HG03442 (cell line): Measurements from ENCODE around the gene COL20A1.
"Not testable (repeated sequence)": the region's sequence is repeated elsewhere in the genome, so short reads cannot be mapped to it uniquely, and the experiment has no call there.

Experiments
- ATAC-seq: cut with Tn5 transposase; IDR thresholded peaks from one replicate; pipeline ENCODE4 v1.9.1; 2021; ENCODE audit warnings: mild to moderate bottlenecking, moderate library complexity; ENCODE audit not compliant: unreplicated experiment

The COL20A1 gene

DNA sequence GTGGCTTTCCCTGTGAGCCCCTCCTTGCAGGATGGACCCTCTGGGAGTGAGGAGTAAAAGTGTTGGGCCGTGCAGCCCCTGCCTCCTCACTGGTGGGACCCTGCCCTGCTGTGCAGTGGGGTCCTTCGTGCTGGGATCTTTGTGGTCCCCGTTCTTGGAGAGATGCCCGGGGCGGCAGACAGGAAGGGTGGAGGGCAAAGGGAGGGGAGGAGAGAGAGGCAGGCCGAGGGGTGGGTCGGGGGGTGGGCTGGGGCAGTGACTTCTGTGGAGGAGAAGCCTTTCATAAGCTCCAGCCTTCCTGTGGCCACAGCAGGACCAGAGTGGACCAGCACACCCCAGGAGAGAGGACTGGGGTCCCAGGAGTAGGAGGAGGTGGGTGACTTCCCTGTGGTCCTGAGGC is at the start of gene COL20A1:
Gene COL20A1 (plus strand): TSS at position 283 of the 400 bp plus-strand sequence. CDS start 1,922 bp downstream, outside the sequence.
- no peak for ATAC-seq

DNA sequence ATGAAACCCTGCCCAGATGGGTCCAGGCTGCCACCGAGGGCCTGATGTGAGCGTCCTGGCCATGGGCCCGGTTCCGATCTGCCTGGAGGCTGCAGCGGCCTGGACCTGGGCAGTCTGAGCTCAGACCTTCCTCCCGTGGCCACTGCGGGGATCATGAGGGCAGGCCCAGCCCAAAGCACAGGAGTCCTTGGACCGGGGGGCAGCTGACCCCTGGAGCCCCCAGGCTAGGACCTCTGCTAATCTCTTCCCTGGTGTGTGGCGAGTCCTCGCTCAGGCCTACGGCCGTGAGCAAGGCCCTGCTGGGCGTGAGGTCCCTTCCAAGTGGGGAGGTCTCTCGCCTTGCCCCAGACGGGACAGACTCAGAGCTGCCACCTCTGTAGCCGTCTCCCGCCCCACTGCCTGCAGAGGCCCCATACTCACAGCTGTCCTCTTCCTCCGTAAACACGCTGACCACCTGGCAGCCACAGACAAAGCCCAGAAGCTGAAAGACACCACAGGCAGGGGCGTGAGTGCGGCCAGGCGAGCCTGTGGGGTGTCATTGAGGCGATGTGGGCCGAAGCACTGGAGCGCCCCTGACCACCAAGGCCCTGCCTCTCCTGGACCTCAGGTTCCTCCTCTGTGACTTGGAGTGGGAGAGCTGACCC is 49.3 kb upstream of the COL20A1 start:
- no peak for ATAC-seq

DNA sequence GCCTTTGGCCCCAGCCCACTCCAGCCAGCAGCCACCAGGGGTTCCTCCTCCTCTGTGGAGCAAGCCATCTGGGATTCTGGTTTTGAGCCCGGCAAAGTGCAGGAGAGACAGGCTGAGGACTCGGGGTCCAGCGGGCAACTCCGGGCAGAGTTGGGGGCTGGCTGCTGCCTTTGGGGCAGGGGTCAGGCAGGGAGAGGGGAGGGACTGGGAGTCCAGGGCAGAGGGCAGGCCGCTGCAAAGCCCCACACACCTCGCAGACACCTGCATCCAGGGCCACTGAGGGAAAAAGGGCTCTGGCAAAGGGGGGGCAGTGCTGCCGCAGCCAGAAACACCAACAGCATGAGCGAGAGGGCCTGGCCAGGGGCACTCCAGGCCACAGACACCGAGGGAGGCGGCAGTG is 48.5 kb upstream of the COL20A1 start:
- no peak for ATAC-seq

DNA sequence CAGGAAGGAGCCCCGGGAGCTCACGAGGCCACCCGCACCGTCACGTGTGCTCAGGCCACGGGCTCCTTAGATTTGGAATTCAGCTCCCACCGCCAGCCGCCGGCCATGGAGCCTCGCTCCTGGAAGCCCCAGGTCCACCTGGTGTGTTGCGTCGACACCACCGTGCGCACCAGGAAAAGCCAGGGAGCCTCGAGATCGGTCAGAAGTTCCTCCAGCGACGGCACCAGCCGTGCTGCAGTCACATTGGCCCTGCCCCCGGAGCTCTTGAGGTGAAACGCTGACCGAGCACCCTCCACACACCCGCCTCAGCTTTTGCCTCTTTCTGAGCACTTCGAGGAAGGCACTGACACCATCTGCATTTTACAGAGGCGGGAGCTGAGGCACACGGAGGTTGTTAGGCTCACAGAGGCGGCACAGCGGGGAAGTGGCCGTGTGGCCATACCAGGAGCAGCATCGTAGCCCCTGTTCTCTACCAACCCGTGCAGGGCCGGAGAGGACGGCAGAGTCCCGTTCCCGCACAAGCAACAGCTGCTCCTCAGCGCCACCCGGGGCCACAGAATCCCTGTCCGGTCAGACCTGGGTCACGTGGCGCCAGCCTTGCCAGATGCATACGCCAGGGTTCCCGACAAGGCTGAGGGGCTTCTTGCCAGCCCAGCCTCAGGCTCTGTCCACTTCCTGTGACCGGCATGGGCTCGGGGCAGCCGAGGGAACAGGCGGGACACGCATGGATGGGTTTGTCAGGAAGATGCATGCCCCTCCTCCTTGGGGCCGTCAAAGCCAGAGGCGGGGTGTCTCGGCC is 46.3 kb upstream of the COL20A1 start:
- ATAC-seq: no peak

DNA sequence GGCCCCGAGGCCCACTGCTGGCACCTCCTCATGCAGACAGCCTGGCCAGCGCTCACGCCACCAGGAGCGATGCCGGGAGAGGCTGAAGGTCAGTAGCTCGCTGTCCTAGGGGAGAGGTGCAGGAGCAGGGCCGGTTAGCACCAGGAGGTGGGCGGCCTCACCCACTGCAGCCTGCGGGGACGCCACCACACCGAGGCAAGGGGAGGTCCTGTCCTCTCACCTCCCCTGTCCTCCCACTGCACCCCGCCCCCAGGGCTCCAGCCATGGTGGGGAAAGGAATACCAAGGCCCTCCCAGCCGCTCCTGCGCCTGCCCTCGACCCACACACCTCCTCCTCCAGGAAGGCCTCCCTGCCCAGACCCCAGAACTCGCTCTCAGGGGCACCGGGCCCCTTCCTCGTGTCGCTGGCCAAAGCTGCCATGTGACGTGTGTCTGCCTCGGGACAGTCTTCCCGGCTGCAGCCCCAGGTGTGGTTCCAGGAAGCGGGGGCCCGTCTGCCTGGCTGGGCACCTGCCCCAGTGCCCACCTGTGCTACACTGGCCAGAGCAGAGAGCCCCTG is 45.2 kb upstream of the COL20A1 start:
- no peak for ATAC-seq

DNA sequence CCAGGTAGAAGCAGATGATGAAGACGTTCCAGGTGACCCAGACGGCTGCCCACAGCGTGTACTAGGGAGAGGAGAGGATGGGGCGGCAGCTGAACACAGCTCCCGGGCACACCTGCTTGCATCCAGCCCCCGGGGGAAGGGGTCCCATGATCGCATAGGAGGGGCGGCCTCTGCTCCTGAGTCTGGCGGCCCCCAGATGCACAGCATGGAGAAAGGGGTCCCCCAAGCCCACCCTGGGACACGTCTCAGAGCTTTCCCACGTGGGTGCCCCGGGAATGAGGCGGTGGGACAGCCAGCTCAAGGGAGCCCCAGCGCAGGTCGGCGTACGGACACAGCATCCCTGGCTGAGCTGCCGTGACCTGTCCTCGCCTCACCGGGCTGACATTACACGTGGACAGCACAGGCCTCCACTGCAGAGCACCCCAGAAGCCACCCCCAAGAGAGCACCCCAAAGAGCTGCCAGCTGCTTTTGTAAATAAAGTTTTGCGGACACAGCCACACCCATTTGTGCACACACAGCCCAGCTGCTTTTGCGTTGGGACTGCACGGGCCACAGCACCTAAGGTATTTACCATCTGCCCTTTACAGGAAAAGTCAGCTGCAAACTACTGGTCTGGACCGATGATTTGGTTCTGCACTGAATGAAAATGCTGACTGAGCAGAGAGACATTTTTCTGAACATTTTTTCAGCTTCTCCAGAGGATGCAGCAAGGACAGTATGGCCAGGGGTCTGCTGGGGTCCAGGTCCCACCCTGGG is 44.0 kb upstream of the COL20A1 start:
- ATAC-seq: no peak

DNA sequence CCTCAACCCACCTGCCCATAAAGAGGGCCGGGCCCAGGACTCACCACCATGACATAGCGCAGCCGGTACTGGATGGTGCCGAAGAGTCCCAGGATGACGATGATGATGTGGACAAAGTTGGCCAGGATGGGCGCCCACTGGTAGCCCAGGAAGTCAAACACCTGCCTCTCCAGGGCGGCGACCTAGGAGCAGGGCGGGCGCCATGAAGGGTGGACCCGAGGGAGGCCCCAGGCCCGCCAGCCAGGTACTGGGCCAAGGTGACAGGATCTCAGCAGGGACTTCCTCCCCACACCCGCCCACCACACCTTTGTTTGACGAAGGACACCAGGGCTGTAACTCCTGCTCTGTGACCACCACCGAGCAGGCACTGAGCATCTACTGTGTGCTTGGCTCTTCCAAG is 43.1 kb upstream of the COL20A1 start:
- ATAC-seq: no peak

DNA sequence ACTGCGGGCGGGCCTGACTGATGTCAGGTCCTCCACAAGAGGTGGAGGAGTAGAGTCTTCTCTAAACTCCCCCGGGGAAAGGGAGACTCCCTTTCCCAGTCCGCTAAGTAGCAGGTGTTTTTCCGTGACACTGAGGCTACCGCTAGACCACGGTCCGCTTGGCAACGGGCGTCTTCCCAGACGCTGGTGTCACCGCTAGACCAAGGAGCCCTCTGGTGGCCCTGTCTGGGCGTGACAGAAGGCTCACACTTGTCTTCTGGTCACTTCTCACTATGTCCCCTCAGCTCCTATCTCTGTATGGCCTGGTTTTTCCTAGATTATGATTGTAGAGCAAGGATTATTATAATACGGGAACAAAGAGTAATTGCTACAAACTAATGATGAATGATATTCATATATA is 41.6 kb upstream of the COL20A1 start:
- not testable (repeated sequence) for ATAC-seq

DNA sequence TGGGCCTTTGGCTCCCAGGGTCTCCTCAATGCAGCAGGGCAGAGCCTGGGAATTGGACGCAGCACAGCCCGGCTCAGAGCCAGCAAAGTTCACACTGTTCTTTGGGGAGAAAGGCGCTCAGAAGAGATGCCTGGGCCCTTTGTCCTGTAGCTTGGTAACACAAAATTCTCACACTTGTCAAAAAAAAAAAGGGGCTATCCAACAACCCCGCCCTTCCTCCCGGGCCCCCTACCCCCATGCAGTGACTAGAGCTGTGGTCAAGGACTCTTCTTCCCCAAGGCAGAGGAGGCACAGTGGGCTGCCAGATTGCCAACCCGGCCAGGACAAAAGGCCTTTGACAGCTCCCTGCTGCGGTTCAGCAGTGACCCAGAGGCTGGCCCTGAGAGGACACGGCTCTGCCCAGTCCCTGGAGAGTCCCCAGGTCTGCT is 40.7 kb upstream of the COL20A1 start:
- no peak for ATAC-seq

DNA sequence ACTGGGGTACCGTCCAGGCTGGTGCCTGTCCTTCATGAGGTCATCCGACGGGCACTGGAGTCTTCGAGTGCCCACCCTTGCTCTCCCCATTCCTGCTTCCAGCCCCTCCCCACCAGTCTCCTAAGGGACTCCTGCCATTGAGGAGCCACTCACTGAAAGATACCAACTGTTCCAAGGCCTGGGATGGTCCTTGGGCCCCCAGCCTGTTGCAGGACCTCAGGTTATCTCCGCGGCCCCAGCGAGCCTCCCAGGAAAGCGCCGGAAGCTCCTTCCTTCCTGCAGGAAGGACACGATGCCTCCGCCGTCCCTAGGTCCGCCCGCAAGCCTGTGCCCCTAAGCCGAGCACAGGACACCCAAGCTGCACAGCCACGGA is 39.9 kb upstream of the COL20A1 start:
- no peak for ATAC-seq

DNA sequence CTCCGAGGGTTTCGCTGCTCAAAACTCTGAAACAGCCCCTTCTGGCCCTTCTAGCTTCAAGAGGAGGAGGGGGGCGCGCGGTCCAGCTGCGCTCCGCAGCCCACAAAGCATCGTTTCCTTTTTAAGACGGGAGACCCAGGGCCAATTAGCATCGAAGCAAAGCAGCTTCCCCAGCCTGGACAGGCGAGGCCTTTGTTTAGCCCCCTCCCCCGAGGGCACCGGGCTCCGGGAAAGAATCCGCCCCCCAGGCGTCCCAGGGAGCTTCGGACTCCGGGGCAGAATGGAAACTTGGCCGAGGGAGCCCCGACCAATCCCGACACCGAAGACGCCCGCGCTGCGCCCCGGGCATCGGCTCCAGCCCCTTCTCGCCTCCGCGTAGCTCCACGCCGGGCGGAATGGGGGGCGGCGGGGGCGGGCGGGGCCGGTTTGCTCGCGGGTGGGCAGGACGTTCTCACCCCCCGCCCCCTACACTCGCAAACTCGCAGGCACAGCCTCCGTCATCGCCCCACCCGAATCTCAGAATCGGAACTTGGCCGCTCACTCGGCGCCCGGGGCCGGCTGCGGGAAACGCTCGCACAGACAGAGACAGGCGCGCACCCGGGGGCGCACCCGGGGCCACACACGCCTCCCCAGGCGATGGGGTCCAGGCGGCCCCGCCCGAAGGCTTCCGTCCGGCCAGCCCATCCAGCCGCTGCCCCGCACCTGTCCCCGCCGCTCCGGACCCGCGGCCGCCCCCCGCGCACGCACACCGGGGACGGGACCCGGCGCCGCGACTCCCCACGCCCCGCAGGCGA is 39.4 kb upstream of the COL20A1 start:
- ATAC-seq: no peak

DNA sequence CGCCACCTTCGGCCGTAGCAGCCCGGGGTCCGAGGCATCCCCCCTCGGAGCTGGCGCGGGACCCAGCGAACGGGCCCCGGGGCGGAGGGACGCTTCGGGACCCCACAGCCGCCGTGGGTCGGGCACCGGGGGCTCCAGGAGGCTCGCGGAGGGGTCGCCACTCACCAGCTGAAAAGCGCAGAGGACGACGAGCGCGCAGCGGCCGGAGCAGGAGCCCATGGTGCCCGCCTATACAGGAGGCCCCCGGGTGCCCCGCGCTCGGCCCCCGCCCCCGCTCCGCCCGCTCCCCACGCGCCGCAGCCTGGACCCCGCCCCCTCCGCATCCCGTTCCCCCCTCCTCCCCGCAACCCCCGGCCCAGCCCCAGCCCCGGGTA is 38.8 kb upstream of the COL20A1 start, which contains the start of gene NKAIN4:
Gene NKAIN4 (minus strand): TSS at position 232 of the 374 bp plus-strand sequence. CDS start 13 bp downstream, at position 219.
- no peak for ATAC-seq

DNA sequence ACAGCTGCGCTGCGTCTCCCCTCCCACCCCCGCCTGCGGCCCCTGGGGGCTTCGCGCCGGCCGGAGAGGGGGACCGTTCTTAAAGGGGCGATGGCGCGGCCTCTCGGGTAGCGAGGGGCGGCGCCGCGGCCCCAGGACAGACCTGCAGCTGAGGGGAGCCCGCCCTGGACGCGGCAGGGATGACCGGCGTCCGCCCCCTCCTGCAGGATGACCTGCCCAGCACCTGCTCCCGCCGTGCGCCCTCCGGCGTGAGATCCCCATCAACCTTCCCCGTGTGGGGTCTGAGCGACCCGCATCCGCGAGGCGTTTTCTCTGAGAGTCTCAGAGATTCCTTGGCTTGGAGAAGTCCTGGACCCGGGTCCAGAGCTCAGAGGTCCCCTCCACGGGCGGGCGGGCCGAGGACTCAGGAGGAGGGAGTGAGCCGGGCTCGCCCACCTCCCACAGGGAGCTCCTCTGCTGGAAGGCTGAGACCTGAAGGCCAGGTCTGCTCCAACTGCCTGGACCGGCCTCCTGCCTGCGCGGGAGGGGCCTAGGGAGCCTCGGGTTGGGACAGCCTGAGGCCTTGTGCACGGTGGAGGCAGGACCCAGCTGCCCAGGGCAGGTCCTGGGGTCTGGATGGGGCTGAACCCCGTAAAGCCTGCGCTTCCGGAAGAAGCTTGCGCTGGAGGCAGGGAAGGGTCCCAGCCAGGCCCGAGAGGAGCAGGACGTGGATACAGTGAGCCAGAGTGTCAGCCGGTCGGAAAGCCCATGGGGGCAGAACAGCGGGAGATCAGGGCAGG is 38.2 kb upstream of the COL20A1 start:
- no peak for ATAC-seq

DNA sequence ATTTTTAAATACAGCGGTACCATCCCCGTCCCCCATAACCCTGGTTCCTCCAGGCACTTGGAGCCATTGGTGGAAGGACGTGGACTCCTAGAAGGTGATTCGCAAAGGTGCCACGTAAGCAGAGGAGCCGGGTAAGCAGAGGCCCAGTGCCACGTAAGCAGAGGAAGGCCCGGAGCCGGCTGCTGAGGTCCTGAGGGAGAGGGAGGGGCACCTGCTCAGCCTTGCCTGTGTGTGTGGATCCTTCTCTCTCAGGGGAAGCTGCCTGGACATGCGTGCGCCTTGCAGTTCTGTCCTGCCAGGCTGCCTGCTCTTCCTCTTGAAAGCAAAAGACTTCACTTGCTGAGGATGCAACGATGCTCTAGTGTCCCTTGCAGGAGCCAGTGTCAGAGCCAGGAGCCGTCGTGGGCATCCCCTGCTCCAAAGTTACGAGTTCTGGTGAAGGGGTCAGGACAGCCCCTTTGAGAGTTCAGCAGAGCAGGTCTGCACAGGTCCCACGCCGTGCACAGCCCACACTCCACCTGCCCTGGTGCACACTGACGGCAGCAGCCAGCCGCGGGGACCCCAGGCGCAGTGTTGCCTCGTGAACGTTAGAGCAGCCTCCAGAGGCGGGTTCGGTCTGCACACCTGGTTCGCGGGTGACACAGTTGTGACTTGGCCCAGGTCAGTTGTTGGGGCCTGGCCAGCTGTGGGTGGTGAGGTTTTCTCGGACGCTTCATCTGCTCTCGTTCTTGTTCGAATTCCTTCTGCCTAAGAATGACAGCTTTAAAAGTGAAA is 36.9 kb upstream of the COL20A1 start:
- ATAC-seq: no peak

DNA sequence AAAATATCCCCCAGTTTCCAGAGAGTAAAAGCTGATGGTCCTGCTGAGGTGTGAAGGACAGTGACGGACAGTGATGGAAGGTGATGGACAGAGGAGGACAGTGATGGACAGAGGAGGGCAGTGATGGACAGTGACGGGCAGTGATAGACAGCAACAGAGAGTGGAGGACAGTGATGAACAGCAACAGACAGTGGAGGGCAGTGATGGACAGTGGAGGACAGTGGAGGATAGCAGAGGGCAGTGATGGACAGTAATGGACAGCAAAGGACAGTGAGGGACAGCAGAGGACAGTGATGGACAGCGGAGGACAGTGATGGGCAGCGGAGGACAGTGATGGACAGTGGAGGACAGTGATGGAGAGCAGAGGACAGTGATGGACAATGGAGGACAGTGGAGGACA is 36.0 kb upstream of the COL20A1 start:
- no peak for ATAC-seq

DNA sequence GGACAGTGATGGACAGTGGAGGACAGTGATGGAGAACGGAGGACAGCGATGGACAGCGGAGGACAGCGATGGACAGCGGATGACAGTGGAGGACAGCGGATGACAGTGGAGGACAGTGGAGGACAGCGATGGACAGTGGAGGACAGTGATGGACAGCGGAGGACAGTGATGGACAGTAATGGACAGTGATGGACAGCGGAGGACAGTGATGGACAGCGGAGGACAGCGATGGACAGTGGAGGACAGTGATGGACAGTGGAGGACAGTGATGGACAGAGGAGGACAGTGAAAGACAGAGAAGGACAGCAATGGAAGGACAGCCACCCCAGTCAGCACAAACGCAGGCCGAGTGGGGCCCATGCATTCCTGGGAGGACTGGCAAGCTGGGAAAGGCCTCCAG is 35.4 kb upstream of the COL20A1 start:
- no peak for ATAC-seq

DNA sequence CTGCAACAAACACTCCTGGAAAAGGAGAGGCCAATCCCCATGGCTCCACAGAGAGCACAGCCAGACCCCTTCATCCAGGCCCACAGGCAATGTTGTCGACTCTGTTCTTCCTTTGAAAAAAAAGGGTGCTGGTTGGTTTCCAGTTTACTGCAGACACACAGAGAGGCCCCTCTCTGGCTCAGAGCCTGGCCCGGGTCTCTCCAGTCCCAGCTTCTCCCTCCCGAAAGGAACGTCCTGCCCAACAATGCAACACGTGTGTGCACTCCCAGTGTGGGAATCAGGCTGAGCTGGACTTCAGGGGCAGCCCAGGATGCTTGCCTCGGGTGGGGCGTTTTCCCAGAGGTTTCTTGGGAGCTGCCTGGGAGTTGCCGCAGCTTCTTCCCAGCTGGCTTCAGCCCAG is 34.2 kb upstream of the COL20A1 start:
- ATAC-seq: no peak

DNA sequence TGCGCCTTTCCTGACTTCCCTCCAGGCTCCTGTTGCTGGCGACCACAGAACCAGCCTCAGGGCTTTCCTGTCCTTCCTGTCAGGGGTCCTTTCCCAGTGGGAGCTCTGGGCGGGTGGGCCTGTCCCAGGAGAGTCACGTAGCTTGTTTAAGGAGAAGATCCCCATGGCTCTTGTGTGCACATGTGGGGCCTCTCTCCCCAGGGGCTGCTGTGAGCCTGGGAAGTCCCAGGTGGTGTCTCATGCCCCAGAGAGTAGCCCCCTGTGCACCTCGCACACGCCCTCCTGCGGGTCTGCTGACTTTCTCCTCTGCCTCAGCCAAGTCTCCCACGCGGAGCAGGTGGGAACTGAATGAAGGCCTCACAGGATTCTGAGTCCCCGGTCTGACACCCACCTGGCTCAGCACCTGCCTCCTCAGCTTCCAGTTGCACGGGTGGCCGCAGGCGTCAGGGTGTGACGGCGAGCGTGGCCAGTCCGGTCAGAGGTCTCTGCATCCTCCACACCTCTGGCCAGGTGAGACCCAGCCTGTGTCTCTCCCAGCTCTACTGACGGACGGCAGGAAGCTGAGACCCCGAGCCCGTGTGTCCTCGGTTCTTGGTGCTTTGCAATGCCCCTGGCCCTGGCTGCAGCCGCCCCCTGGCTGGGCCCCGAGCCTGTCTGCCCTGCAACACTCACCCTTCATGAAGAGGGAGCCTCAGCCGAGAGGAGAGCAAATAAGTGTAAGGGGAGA is 33.1 kb upstream of the COL20A1 start:
- ATAC-seq: no peak
